Neural crest cell (in vitro differentiated cells): Measurements from ENCODE around the gene AGBL4. TPM values are rescaled to one million over a fixed set of nuclear protein-coding genes. Genes with fewer than 3 reads are reported as not detected.
"Not testable (repeated sequence)": the region's sequence is repeated elsewhere in the genome, so short reads cannot be mapped to it uniquely, and the experiment has no call there.

ENCODE experiments used
- DNase-seq: peaks from one replicate; pipeline ENCODE4 v3.0.0; 2021; ENCODE audit warnings: low read depth, mixed read lengths, low spot score
- H3K27ac Mint-ChIP-seq: one replicate; pipeline ENCODE4 v1.8.0; 2021; ENCODE audit warnings: mild to moderate bottlenecking, mixed read lengths; ENCODE audit not compliant: unreplicated experiment
- H3K27me3 Mint-ChIP-seq: 2 replicates; pipeline ENCODE4 v1.8.0; 2021; ENCODE audit warnings: low read depth, mild to moderate bottlenecking, mixed read lengths
- H3K36me3 Mint-ChIP-seq: 2 replicates; pipeline ENCODE4 v1.8.0; 2021; ENCODE audit warnings: low read depth, mild to moderate bottlenecking, mixed read lengths
- H3K4me1 Mint-ChIP-seq: 2 replicates; pipeline ENCODE4 v1.8.0; 2021; ENCODE audit warnings: mixed read lengths
- H3K4me3 Mint-ChIP-seq: one replicate; pipeline ENCODE4 v1.8.0; 2021; ENCODE audit warnings: mild to moderate bottlenecking, mixed read lengths
- H3K9me3 Mint-ChIP-seq: 2 replicates; pipeline ENCODE4 v1.8.0; 2021; ENCODE audit warnings: mixed read lengths
- total RNA-seq: library from RNA; stranded (reverse); gene quantifications from 2 replicates; pipeline ENCODE4 v1.2.1, GENCODE V29; 2021
- TF ChIP-seq, protein P1 (sequence below): fragments of 200-600 bp; sonication (generic); conservative IDR thresholded peaks from 2 replicates; pipeline ENCODE4 v1.5.0; 2021; ENCODE audit warnings: antibody characterized with exemption, mild to moderate bottlenecking

The AGBL4 gene
- total RNA-seq, 1 donor from 2014 or later = 0.09 TPM

DNA sequence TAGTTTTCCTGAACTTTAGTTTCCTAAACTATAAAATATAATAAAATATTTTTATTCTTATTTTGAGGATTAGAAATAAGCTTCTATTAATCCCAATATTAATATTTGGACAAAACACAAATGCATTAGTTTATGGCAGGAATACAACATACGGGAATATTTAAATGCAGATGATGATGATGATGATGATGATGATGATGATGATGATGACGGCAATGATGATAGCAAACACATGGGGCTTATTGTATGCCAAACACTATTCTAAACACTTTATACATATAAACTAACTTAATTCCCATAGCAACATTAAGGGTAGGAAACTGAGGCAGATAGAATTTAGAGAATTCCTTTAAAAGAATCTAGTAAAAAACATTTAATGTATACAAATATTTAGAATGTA lies 705.5 kb downstream of the AGBL4 start:
- TF ChIP-seq, protein P1, sequence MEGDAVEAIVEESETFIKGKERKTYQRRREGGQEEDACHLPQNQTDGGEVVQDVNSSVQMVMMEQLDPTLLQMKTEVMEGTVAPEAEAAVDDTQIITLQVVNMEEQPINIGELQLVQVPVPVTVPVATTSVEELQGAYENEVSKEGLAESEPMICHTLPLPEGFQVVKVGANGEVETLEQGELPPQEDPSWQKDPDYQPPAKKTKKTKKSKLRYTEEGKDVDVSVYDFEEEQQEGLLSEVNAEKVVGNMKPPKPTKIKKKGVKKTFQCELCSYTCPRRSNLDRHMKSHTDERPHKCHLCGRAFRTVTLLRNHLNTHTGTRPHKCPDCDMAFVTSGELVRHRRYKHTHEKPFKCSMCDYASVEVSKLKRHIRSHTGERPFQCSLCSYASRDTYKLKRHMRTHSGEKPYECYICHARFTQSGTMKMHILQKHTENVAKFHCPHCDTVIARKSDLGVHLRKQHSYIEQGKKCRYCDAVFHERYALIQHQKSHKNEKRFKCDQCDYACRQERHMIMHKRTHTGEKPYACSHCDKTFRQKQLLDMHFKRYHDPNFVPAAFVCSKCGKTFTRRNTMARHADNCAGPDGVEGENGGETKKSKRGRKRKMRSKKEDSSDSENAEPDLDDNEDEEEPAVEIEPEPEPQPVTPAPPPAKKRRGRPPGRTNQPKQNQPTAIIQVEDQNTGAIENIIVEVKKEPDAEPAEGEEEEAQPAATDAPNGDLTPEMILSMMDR = no peak
- Mint-ChIP-seq H3K9me3 (peaks cover 14% of the 10 kb centered on the region), H3K27me3 (no peaks in the 10 kb centered on the region)

DNA sequence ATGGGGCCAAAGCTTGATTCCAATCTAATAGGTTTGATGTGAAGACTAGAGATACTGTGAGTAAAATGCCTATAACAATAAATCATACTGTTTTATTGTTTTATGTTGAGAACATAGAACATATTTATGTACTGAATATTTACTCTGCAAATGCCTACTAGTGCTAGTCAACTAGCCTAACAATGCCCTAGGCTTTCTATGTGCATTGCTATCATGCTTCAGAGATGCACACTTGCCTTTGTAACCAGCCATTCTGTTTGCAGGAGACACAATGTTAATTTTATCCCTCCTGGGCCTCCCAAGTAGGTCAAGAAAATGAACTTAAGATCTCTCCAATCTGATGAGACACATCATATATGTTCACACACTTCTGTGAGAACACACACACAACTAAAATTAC lies 716.3 kb downstream of the AGBL4 start:
- Mint-ChIP-seq H3K27ac (no peak overlapping the region), H3K4me1 (no peaks in the 10 kb centered on the region), H3K4me3 (no peak overlapping the region), H3K9me3 (peaks cover 24% of the 10 kb centered on the region), H3K36me3 (peaks cover 6% of the 10 kb centered on the region), H3K27me3 (no peaks in the 10 kb centered on the region)
- TF ChIP-seq, protein P1 = no peak
- DNase-seq = no peak

More for the DNA sequence above, 705.5 kb downstream of the AGBL4 start:
- H3K36me3 Mint-ChIP-seq = peaks cover 7% of the 10 kb centered on the region
- DNase-seq = no peak
- no peak overlapping the region for H3K27ac Mint-ChIP-seq
- H3K4me3 Mint-ChIP-seq = no peak overlapping the region
- H3K4me1 Mint-ChIP-seq = no peaks in the 10 kb centered on the region

DNA sequence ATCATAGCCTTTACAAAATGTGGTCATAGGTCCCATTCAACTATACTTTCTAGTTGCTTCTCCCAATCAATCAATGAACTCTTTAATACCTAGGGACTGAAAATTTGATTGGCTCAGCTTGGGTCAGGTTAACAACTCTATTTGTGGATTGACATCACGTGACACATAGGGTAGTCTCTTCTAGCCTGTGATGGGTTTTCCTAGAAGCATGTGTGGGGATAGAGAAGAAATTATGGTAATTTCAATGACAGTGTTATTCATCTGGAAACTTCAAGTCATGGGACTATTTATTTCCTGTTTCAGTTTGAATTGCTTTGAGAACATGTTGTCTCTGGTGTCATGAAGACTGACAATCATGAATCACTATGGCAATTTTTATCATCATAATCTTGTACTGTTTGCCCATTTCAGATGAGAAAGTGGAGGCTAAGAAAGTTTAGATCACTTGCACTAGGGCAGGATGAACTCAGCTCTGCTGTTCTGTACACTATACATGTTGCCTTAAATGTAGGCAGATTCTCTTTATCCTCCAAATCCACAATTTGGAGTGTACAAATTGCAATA lies 717.2 kb downstream of the AGBL4 start:
- no peak overlapping the region for H3K4me3 Mint-ChIP-seq
- H3K27me3 Mint-ChIP-seq = no peaks in the 10 kb centered on the region
- TF ChIP-seq, protein P1 = no peak
- H3K9me3 Mint-ChIP-seq = peaks cover 29% of the 10 kb centered on the region
- H3K36me3 Mint-ChIP-seq = peaks cover 8% of the 10 kb centered on the region
- no peak overlapping the region for H3K27ac Mint-ChIP-seq
- no peaks in the 10 kb centered on the region for H3K4me1 Mint-ChIP-seq
- DNase-seq = no peak

DNA sequence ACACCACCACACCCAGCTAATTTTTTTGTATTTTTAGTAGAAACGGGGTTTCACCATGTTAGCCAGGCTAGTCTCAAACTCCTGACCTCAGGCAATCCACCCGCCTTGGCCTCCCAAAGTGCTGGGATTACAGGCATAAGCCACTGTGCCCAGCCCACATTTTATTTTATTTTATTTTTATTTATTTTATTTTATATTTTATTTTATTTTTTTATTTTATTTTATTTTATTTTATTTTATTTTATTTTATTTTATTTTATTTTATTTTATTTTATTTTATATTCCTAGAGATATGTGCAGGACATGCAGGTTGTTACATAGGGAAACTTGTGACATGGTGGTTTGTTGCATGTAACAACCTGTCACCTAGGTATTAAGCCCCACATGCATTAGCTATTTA lies 721.4 kb downstream of the AGBL4 start:
- H3K27me3 Mint-ChIP-seq = not testable (repeated sequence)

DNA sequence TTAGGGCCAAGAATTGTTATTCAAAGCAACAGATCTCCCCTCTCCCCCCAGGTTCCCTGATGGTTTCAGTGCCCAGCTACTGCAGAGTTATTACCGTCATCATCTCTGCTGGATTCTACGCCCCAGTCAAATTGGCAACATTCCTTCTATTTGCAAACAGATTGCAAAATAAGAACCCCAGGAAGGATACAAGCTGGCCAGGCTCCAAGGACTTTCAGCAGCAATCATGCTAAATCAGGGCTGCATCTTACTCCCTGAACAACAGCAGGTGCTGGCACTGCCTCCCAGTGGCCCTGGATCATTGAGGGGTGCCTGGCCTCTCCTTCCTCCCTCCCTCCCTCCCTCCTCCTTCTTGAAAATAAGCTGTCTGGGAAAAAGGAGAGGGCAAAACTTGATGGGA lies 725.5 kb downstream of the AGBL4 start:
- Mint-ChIP-seq H3K9me3 (peaks cover 41% of the 10 kb centered on the region), H3K36me3 (peaks cover 9% of the 10 kb centered on the region)

More for the DNA sequence above, 721.4 kb downstream of the AGBL4 start:
- peaks cover 36% of the 10 kb centered on the region for H3K9me3 Mint-ChIP-seq
- not testable (repeated sequence) for H3K27ac Mint-ChIP-seq, H3K36me3 Mint-ChIP-seq, DNase-seq, H3K4me1 Mint-ChIP-seq, H3K4me3 Mint-ChIP-seq

DNA sequence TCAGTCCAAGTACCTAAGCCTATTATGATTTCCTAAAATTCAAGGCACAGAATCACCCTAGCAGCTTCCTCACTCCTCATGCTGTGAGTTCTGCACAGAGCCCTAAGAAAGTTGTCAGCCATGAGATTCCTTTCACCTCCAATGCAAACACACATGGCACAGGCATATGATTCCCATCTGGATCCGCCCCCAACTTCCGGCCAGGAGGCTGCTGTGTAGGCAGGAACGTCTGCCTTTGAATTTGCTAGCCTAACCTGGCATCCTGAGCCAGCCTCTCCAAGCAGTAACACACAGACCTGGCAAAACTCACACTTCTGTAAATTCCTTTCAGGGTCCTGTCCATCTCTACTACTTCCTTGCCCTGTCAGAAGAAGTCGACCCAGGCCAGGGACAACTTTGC lies 726.0 kb downstream of the AGBL4 start:
- Mint-ChIP-seq H3K4me1 (no peaks in the 10 kb centered on the region), H3K4me3 (no peak overlapping the region), H3K9me3 (peaks cover 39% of the 10 kb centered on the region), H3K36me3 (peaks cover 8% of the 10 kb centered on the region), H3K27ac (no peak overlapping the region), H3K27me3 (no peaks in the 10 kb centered on the region)
- TF ChIP-seq, protein P1 = no peak
- DNase-seq = no peak

More for the DNA sequence above, 725.5 kb downstream of the AGBL4 start:
- DNase-seq = no peak
- no peaks in the 10 kb centered on the region for H3K27me3 Mint-ChIP-seq
- no peak overlapping the region for H3K27ac Mint-ChIP-seq
- H3K4me1 Mint-ChIP-seq = no peaks in the 10 kb centered on the region
- TF ChIP-seq, protein P1 = no peak
- H3K4me3 Mint-ChIP-seq = no peak overlapping the region
